Measurements from ENCODE around the gene ALKBH3. TPM values are rescaled to one million over a fixed set of nuclear protein-coding genes. Genes with fewer than 3 reads are reported as not detected.

ALKBH3 gene
- total and polyA plus RNA-seq, 2 donors (not counting 3 experiments of a cell fraction or from before 2014, with no cell fraction given): 28.0 to 34.7 TPM

DNA sequence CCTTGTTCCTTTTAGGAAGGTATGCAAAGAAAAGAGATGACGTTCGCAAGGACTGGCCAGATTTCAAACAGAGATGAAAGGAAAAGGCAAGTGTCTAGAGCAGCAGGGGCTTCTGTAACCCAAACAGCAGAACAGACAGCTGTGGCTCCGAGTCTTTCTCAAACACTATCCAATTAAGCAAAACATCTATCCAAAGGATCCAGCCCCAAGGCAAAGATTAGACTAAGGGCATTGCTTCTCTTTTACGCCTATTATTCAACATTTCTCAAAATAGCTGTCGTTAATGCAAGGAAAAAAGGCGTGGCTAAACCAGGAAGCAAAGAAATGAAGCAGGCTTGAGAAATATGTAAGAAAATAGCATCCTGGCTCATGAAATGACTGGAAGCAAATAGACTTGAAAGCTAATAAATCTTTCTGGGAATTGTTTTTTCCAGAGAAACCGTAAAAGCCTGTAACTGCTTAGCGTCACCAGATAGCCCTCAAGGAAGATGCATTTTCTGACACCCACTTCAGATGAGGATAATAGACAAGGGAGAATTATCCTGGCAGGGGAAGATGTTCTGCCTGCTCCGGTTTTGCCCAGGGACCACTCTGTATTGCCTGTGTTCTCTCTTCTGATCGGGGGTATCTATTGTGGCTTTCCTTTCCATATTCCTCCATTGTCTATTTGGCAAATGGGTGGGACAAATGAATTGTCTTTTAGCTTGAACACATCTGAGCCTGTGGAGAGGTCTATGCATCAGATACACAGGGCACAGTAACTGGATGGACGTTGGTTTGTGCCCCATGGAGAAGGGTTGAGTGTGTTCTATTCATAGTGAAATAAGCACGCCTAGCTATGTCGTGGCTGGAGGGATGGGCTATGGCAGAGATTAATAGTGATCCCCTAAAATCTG lies 82.0 kb downstream of the ALKBH3 start:
- Histone ChIP-seq H2AFZ (ENCODE audit: low read depth, low read length) (no peak overlapping the region), H3K4me3 (replicated peaks in 1 of 3; ENCODE audit: insufficient read depth in 1 of 3, low read depth in 1 of 3, low read length in 3 of 3) (no peak overlapping the region), H4K20me1 (replicated peaks; ENCODE audit: control insufficient read depth, extremely low read depth, insufficient read depth, low read length) (no peaks in the 10 kb centered on the region), H3K9ac (replicated peaks; ENCODE audit: extremely low read depth, insufficient read depth, low read length) (no peak overlapping the region), H3K9me3 (replicated peaks; ENCODE audit: control insufficient read depth, insufficient read depth, low read length) (no peaks in the 10 kb centered on the region), H3K36me3 (ENCODE audit: control insufficient read depth in 2 of 2, extremely low read depth in 1 of 2, insufficient read depth in 2 of 2, low read length in 2 of 2) (no peaks in the 10 kb centered on the region), H3K4me2 (ENCODE audit: insufficient read depth, low read length) (no peak overlapping the region), H3K79me2 (ENCODE audit: control insufficient read depth, insufficient read depth, low read length) (no peaks in the 10 kb centered on the region), H3K27ac (ENCODE audit: insufficient read depth, low read depth, low read length) (no peak overlapping the region), H3K4me1 (ENCODE audit: control insufficient read depth, extremely low read depth, insufficient read depth, low read length) (no peaks in the 10 kb centered on the region), H3K27me3 (ENCODE audit: control insufficient read depth in 2 of 2, insufficient read depth in 2 of 2, low read length in 2 of 2) (peaks cover 13 to 20% of the 10 kb centered on the region in 2 experiments), H3K9me1 (replicated peaks; ENCODE audit: control insufficient read depth, extremely low read depth, insufficient read depth, low read length) (no peaks in the 10 kb centered on the region)
- no TSS peak for BruUV-seq (replicated peaks)
- no peak for DNase-seq (ENCODE audit: low read depth, low spot score)
- TF ChIP-seq POLR2AphosphoS5 (IDR thresholded peaks at IDR 0.05; ENCODE audit: insufficient read depth, low read depth, low read length): no peak
- TF ChIP-seq POLR2A (IDR thresholded peaks at IDR 0.05; ENCODE audit: low read depth, low read length): no peak
- TF ChIP-seq EZH2 (IDR thresholded peaks at IDR 0.05; ENCODE audit: borderline replicate concordance, low read depth, low read length, severe bottlenecking): no peak
- no peak for TF ChIP-seq GATA2 (IDR thresholded peaks at IDR 0.05; ENCODE audit: insufficient read depth, insufficient read length, low read depth, low read length)
- TF ChIP-seq FOS (IDR thresholded peaks at IDR 0.05; ENCODE audit: borderline replicate concordance, insufficient read depth, low read length): no peak
- TF ChIP-seq MYC (IDR thresholded peaks at IDR 0.05; ENCODE audit: low read depth, low read length): no peak
- intact Hi-C loops (cut with micrococcal nuclease): no loop called here
- FAIRE-seq: no peak
- CTCF ChIA-PET: interaction anchor here (1.4 kb wide), 1 partner anchor 16 kb away, joined by 4 read pairs; no protein-coding TSS in a partner anchor
- dilution Hi-C loops (cut with MboI; ENCODE audit: extremely low pct_ligation_motif_present, low sequenced_read_pairs): no loop called here
- POLR2A ChIA-PET: no interaction called here

DNA sequence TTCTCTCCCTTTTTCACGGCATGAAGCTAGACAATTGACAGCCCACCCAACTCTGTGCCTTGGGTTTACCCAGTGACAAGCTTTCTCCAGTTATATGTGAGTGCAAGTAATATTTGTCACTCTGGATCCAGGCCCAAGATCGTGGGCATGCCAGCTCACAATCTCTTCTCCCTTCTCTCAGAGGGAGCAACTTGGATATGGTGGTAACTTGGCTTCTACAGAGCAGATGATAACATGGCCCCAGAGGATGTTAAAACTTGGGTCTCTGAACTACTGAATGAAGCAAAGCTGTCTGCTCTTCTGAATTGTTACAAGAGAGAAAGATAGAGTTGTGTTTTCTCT lies 82.6 kb downstream of the ALKBH3 start:
- Histone ChIP-seq H3K9me1 (replicated peaks; ENCODE audit: control insufficient read depth, extremely low read depth, insufficient read depth, low read length) (no peaks in the 10 kb centered on the region), H3K4me1 (ENCODE audit: control insufficient read depth, extremely low read depth, insufficient read depth, low read length) (no peaks in the 10 kb centered on the region), H3K9ac (replicated peaks; ENCODE audit: extremely low read depth, insufficient read depth, low read length) (no peak overlapping the region), H4K20me1 (replicated peaks; ENCODE audit: control insufficient read depth, extremely low read depth, insufficient read depth, low read length) (no peaks in the 10 kb centered on the region), H2AFZ (ENCODE audit: low read depth, low read length) (no peak overlapping the region), H3K4me2 (ENCODE audit: insufficient read depth, low read length) (no peak overlapping the region), H3K4me3 (replicated peaks in 1 of 3; ENCODE audit: insufficient read depth in 1 of 3, low read depth in 1 of 3, low read length in 3 of 3) (no peak overlapping the region), H3K27ac (ENCODE audit: insufficient read depth, low read depth, low read length) (no peak overlapping the region), H3K36me3 (ENCODE audit: control insufficient read depth in 2 of 2, extremely low read depth in 1 of 2, insufficient read depth in 2 of 2, low read length in 2 of 2) (no peaks in the 10 kb centered on the region), H3K27me3 (ENCODE audit: control insufficient read depth in 2 of 2, insufficient read depth in 2 of 2, low read length in 2 of 2) (peaks cover 15 to 20% of the 10 kb centered on the region in 2 experiments), H3K79me2 (ENCODE audit: control insufficient read depth, insufficient read depth, low read length) (no peaks in the 10 kb centered on the region), H3K9me3 (replicated peaks; ENCODE audit: control insufficient read depth, insufficient read depth, low read length) (no peaks in the 10 kb centered on the region)
- dilution Hi-C loops (cut with MboI; ENCODE audit: extremely low pct_ligation_motif_present, low sequenced_read_pairs) (no loop called here), intact Hi-C loops (cut with micrococcal nuclease) (no loop called here)
- FAIRE-seq (no peak), DNase-seq (ENCODE audit: low read depth, low spot score) (no peak)
- no TSS peak for BruUV-seq (replicated peaks)
- ChIA-PET POLR2A (no interaction called here), CTCF (interaction anchor here (1.4 kb wide), 1 partner anchor 16 kb away, joined by 4 read pairs; no protein-coding TSS in a partner anchor)
- TF ChIP-seq MYC (IDR thresholded peaks at IDR 0.05; ENCODE audit: low read depth, low read length): no peak
- TF ChIP-seq, protein P1, sequence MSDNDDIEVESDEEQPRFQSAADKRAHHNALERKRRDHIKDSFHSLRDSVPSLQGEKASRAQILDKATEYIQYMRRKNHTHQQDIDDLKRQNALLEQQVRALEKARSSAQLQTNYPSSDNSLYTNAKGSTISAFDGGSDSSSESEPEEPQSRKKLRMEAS (IDR thresholded peaks at IDR 0.05; ENCODE audit: insufficient read depth, insufficient read length): no peak
- no peak for TF ChIP-seq EZH2 (IDR thresholded peaks at IDR 0.05; ENCODE audit: borderline replicate concordance, low read depth, low read length, severe bottlenecking)

Data from endothelial cell of umbilical vein (primary cell).